Measurements from ENCODE around the gene ALS2CL. TPM values are rescaled to one million over a fixed set of nuclear protein-coding genes. Genes with fewer than 3 reads are reported as not detected.
"Not testable (repeated sequence)": the region's sequence is repeated elsewhere in the genome, so short reads cannot be mapped to it uniquely, and the experiment has no call there.

The ALS2CL gene, protein sequence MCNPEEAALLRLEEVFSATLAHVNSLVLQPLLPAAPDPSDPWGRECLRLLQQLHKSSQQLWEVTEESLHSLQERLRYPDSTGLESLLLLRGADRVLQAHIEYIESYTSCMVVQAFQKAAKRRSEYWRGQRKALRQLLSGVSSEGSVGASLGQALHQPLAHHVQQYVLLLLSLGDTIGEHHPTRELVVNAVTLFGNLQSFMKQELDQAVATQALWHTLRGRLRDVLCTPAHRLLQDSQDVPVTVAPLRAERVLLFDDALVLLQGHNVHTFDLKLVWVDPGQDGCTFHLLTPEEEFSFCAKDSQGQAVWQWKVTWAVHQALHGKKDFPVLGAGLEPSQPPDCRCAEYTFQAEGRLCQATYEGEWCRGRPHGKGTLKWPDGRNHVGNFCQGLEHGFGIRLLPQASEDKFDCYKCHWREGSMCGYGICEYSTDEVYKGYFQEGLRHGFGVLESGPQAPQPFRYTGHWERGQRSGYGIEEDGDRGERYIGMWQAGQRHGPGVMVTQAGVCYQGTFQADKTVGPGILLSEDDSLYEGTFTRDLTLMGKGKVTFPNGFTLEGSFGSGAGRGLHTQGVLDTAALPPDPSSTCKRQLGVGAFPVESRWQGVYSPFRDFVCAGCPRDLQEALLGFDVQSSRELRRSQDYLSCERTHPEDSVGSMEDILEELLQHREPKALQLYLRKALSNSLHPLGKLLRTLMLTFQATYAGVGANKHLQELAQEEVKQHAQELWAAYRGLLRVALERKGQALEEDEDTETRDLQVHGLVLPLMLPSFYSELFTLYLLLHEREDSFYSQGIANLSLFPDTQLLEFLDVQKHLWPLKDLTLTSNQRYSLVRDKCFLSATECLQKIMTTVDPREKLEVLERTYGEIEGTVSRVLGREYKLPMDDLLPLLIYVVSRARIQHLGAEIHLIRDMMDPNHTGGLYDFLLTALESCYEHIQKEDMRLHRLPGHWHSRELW
- under 1 TPM in 1 of 2 donors, not detected in 1; 0.11 TPM for total RNA-seq

- Mint-ChIP-seq H3K27me3 (peaks cover 0 to 11% of the 10 kb centered on the region in 2 donors), H3K27ac (no peak within 1 kb of the TSS), H3K4me3 (peak within 1 kb of the TSS; percentile 71), H3K9me3 (no peaks in the 10 kb centered on the region), H3K36me3 (no peaks in the 10 kb centered on the region), H3K4me1 (ENCODE audit: low read depth in 2 of 2) (peaks cover 15 to 17% of the 10 kb centered on the region in 2 donors)
- no peak for DNase-seq (ENCODE audit: low spot score)
- ATAC-seq, result peak; percentile 75 to 81
Measured at GRCh38 chr3:46693038-46693891, at the start of gene ALS2CL. Gene ALS2CL (minus strand): TSS chr3:46693679. CDS start chr3:46689440, 4,239 bp downstream.

DNA sequence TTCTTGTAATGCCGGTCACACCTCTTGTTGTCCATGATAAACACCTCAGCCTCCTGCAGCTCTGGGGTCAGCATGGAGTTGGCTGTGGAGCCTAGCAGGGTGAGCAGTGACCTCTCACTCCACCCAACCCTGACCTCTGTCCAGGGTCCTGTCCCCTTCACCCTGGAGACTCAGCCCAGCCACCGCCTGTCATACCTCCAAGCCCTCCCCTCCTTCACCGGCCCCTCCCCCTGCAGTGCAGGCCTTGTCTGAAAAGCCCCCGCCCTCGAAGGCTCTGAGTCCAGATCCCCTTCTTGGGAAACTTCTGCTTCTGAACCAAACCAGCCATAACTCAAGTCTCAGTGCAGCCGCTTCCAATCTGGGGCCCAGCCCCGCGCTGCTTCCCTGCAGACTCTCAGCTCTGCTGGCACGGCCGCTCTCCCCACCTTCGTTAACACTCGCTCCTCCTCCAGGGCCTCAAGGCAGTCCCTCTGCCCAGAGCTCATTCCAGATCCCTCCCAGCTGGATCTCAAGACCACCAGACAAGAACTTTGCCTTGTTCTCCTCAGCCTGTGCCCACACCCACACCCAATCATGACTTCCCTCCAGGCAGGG, 49.6 kb upstream of the ALS2CL start:
- no peaks in the 10 kb centered on the region for H3K4me1 Mint-ChIP-seq (ENCODE audit: low read depth in 2 of 2)
- H3K4me3 Mint-ChIP-seq, result no peak overlapping the region
- no peaks in the 10 kb centered on the region for H3K9me3 Mint-ChIP-seq
- DNase-seq (ENCODE audit: low spot score) (no peak), ATAC-seq (peak; percentile 31 to 48)
- no peaks in the 10 kb centered on the region for H3K36me3 Mint-ChIP-seq
- no peaks in the 10 kb centered on the region for H3K27me3 Mint-ChIP-seq
- no peak overlapping the region for H3K27ac Mint-ChIP-seq

- H3K4me3 Mint-ChIP-seq; H3K27ac Mint-ChIP-seq; H3K4me1 Mint-ChIP-seq (ENCODE audit: low read depth in 2 of 2); H3K27me3 Mint-ChIP-seq; H3K36me3 Mint-ChIP-seq; DNase-seq (ENCODE audit: low spot score); H3K9me3 Mint-ChIP-seq; ATAC-seq: not testable (repeated sequence)
Measured at GRCh38 chr3:46739565-46739964, 46.1 kb upstream of the ALS2CL start.

DNA sequence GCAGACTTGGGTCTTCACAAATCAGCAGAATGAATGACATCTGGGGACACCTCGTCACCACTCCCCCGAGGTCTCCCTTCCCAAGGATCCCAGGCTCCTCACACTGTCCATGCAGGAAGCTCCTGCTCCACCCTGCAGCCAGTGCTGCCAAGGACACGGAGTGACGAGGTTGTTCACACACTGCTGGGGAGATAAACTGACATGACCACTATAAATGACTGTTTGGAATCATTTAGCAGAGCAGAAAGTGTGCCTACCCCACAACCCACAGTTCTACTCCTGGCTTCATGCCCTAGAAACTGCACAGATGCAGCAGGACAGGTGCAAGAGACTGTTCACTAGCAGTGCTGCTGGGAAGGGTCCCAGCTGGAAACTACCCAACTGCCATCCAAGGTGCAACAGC, 43.9 kb upstream of the ALS2CL start:
- ATAC-seq, result no peak
- DNase-seq (ENCODE audit: low spot score), result no peak
- H3K4me1 Mint-ChIP-seq (ENCODE audit: low read depth in 2 of 2), result no peaks in the 10 kb centered on the region
- no peaks in the 10 kb centered on the region for H3K9me3 Mint-ChIP-seq
- H3K27ac Mint-ChIP-seq, result no peak overlapping the region
- H3K27me3 Mint-ChIP-seq, result peaks cover 8 to 9% of the 10 kb centered on the region in 2 donors
- no peak overlapping the region for H3K4me3 Mint-ChIP-seq
- H3K36me3 Mint-ChIP-seq, result no peaks in the 10 kb centered on the region

DNA sequence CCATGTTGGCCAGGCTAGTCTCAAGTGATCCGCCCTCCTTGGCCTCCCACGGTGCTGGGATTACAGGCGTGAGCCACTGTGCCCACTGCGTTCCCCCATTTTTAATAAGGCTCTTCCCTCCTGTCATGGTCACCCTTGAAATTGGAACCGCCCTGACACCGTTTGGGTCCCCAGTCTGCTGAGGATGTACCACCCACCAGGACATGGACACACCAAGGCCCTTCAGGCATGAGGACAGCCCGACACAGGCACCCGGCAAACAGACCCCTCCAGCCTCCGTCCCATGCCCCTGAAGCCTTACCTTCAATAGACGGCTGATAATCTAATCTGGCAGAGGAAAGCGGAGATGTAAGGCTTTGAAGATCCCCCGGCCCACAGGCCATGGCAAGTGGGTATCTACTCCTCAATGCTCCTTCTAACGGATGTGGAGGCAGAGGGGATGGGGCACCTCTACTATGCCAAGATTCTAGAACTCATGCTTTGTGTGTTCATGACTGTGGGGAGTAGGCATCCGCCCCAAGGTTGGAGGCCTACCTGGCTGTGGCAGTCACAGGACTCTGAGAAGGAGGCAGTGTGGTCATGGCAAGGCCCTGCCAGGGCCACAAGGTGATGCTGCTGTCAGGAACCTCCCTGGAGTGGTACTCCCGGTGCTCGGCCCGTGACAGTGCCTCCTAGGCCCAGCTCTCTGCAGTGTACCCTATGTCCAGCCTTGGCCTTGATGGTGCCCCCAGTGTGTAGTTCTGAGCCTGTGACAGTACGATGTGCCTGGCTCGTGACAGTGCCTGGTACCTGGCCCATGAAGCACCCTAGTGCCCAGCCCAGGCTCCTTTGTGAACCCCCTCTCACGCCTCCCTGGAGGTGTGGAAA, 42.8 kb upstream of the ALS2CL start:
- peak in 1 of 2 donors; percentile 38 for ATAC-seq
- no peaks in the 10 kb centered on the region for H3K9me3 Mint-ChIP-seq
- no peaks in the 10 kb centered on the region for H3K4me1 Mint-ChIP-seq (ENCODE audit: low read depth in 2 of 2)
- no peak overlapping the region for H3K27ac Mint-ChIP-seq
- no peak overlapping the region for H3K4me3 Mint-ChIP-seq
- no peak for DNase-seq (ENCODE audit: low spot score)
- H3K27me3 Mint-ChIP-seq, result peaks cover 8 to 10% of the 10 kb centered on the region in 2 donors
- no peaks in the 10 kb centered on the region for H3K36me3 Mint-ChIP-seq

- no peaks in the 10 kb centered on the region for H3K4me1 Mint-ChIP-seq (ENCODE audit: low read depth in 2 of 2)
- no peak overlapping the region for H3K27ac Mint-ChIP-seq
- no peaks in the 10 kb centered on the region for H3K9me3 Mint-ChIP-seq
- no peak for DNase-seq (ENCODE audit: low spot score)
- H3K4me3 Mint-ChIP-seq, result no peak overlapping the region
- H3K27me3 Mint-ChIP-seq, result peaks cover 12 to 18% of the 10 kb centered on the region in 2 donors
- H3K36me3 Mint-ChIP-seq, result no peaks in the 10 kb centered on the region
- ATAC-seq, result peak in 1 of 2 donors; percentile 57
Measured at GRCh38 chr3:46734773-46735172, 41.3 kb upstream of the ALS2CL start.

DNA sequence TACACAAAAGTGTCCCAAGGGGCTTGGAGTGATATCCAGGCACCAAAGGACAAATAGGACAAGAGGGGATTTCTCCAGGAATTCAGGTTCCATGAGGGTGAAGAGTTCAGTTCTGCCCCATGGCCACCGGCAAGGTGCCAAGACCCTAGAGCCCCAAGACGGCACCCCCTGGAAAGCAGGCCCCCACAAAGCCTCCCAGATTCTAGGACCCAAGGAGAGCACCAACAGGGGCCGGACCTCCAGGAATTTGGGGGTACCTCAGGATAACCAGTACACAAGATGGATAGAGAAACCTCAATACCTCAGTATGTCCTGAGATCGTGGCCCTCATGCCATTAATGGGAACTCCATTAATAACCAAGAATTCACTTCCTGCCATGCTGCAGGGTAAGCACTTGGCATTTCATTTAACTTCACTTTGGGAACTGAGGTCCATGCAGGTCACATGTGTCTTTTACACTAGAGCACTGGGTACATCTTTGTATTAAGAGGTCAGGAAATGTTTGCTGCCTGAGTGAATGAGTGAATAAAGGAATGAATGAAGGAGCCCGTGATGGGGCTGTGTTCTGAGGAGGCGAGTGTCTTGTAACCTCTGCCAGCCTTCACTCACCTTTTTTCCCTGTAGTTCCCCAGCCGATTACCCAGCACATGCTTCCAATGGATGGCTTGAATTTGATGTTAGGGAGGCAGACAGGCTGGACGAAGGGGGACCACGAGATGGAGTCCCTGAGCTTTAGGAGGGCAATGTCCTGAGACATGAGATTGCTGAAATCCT, 39.7 kb upstream of the ALS2CL start:
- Mint-ChIP-seq H3K27ac (no peak overlapping the region), H3K9me3 (no peaks in the 10 kb centered on the region), H3K36me3 (no peaks in the 10 kb centered on the region), H3K27me3 (peaks cover 12 to 27% of the 10 kb centered on the region in 2 donors), H3K4me1 (ENCODE audit: low read depth in 2 of 2) (no peaks in the 10 kb centered on the region), H3K4me3 (no peak overlapping the region)
- DNase-seq (ENCODE audit: low spot score) (no peak), ATAC-seq (no peak)

DNA sequence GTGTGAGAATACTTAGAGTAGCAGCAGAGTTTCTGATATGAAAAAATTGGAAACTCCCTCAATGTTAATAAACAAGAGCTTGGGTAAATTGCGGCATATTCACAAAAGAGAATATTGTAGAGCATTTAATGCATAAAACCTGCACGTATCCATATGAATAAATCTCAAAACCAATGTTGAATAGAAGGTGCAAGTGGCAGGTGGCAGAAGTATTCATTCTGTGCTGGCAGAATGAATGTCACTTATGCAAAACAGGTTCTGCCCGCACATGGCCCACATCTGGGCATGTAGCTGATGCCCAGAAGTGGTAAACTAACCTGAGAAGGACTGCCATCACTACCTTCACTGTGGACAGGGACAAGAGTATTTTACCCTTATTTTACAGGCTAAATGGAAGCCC, 38.3 kb upstream of the ALS2CL start:
- ATAC-seq (no peak), DNase-seq (ENCODE audit: low spot score) (no peak)
- H3K9me3 Mint-ChIP-seq, result no peaks in the 10 kb centered on the region
- H3K27me3 Mint-ChIP-seq, result peaks cover 6 to 19% of the 10 kb centered on the region in 2 donors
- no peaks in the 10 kb centered on the region for H3K36me3 Mint-ChIP-seq
- H3K27ac Mint-ChIP-seq, result no peak overlapping the region
- no peak overlapping the region for H3K4me3 Mint-ChIP-seq
- no peaks in the 10 kb centered on the region for H3K4me1 Mint-ChIP-seq (ENCODE audit: low read depth in 2 of 2)

GRCh38 chr3:46730819-46731218, 37.3 kb upstream of the ALS2CL start:
- Mint-ChIP-seq H3K9me3 (no peaks in the 10 kb centered on the region), H3K27ac (no peak overlapping the region), H3K4me1 (ENCODE audit: low read depth in 2 of 2) (no peaks in the 10 kb centered on the region), H3K4me3 (no peak overlapping the region), H3K27me3 (peaks cover 11 to 28% of the 10 kb centered on the region in 2 donors), H3K36me3 (no peaks in the 10 kb centered on the region)
- ATAC-seq, result no peak
- no peak for DNase-seq (ENCODE audit: low spot score)

- DNase-seq (ENCODE audit: low spot score) (no peak), ATAC-seq (no peak)
- Mint-ChIP-seq H3K27me3 (peaks cover 14 to 31% of the 10 kb centered on the region in 2 donors), H3K9me3 (no peaks in the 10 kb centered on the region), H3K27ac (no peak overlapping the region), H3K4me3 (no peak overlapping the region), H3K4me1 (ENCODE audit: low read depth in 2 of 2) (no peaks in the 10 kb centered on the region), H3K36me3 (no peaks in the 10 kb centered on the region)
Measured at GRCh38 chr3:46729038-46729437, 35.6 kb upstream of the ALS2CL start.

GRCh38 chr3:46725621-46726314, 32.3 kb upstream of the ALS2CL start:
- Mint-ChIP-seq H3K9me3 (no peaks in the 10 kb centered on the region), H3K36me3 (no peaks in the 10 kb centered on the region), H3K4me1 (ENCODE audit: low read depth in 2 of 2) (no peaks in the 10 kb centered on the region), H3K27me3 (peaks cover 13 to 27% of the 10 kb centered on the region in 2 donors), H3K27ac (no peak overlapping the region), H3K4me3 (no peak overlapping the region)
- ATAC-seq (no peak), DNase-seq (ENCODE audit: low spot score) (no peak)

Data from natural killer cell treated with Interleukin-12 subunit alpha and Interleukin-12 subunit beta and Interleukin-15 and Interleukin-18, amount 100 ng/mL, for 72 hours (primary cell).